HG02571 (cell line): ENCODE data around the gene CRB1.

ENCODE experiments used
- ATAC-seq: cut with Tn5 transposase; IDR thresholded peaks from one replicate; pipeline ENCODE4 v1.9.1; 2021; ENCODE audit warnings: mild to moderate bottlenecking, moderate library complexity; ENCODE audit not compliant: unreplicated experiment

The CRB1 gene

DNA sequence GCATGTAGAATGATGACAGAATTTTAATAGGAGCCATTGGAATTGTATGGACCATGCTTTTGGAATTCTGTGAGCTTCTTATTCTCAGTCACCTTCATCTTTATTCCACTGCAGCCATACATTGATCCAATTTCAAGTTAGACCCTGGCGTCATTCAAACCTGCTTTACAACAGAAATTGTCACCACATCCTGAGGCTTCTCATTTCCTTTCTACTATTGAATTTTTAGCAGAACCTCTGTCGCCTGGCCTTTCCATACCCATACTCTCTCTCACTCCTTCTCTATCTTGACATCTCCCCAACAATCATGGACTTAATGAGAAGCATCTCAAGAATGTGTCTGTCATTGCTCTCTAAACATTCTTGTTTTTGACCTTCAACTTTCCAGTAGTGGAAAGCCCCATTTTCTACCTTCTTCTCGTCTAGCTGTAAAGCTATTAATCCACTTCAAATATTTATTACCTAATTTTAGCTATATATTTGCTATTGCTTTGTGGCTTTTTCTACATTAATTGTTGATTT, 74.1 kb downstream of the CRB1 start:
- ATAC-seq: no peak

DNA sequence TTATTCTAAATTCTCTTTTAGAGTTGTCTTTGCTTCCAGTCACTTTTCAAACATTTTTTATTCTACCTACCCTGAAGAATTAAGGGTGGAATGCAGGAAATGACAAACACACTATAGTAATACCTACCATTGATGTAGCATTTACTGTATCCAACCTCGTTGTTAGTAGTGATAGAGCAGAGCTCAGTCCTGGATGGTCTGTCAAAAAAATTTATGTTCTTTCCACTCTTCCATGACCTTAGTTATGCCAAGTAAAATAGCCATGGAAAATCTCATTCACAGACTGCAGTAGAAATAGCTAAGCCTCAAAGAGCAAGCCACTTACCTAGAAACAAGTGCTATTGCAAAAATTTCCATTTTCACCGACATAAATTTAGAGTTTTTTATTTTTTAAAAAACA, 74.6 kb downstream of the CRB1 start:
- no peak for ATAC-seq

DNA sequence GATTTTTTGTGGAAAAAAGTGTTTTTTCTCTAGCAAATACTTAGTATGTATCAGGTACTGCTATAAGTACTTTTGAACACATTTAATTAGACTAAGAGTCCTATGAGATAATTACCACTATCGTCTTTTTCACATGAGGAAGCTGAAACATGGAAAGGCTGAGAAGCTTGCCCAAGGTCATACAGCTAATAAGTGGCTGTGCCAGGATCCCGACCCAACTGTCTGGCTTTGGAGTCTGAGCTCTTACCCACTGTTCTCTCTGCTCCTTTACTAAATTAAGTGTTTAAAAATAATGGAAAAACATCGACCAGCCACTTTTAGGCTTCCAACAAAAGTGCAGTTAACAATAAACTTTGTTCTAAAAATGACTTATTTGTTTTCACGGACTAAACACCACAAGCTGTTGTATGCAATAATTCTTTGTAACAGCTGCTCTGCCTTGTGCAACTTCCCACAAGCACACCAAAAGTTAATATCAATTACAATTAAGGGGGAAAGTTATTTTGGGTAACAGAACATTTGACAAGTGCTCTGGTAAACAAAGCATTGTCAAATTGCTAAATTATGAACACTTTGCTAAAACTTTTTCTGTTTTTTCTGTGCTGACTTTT, 75.7 kb downstream of the CRB1 start:
- ATAC-seq: no peak

DNA sequence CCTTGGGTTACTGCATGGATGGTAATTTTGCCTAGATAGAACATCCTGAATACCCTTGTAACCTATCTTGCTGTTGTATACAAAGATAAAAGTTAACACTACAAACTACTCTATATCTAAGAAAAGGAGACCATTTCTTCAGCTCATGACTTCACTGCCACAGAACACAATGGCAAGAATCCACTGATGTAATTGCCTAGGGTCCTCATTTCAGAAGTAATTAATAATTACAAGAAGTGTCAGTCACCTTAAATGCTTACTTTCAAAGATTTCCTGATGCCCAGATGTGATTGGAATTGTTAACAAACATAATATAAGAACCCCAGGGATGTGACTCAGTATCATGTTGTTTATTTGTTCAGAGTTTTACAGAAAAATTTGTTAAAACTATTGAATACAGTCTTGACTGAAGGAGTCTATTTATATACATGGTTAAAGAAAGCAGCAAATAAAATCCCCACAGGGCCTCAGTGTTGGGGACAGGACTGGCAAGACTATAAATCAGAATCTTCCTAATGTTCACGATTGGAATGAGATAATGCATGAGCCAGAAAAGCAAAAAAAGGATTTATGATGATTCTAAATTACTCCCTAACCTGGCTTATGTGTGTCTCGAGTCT, 83.9 kb downstream of the CRB1 start:
- no peak for ATAC-seq

DNA sequence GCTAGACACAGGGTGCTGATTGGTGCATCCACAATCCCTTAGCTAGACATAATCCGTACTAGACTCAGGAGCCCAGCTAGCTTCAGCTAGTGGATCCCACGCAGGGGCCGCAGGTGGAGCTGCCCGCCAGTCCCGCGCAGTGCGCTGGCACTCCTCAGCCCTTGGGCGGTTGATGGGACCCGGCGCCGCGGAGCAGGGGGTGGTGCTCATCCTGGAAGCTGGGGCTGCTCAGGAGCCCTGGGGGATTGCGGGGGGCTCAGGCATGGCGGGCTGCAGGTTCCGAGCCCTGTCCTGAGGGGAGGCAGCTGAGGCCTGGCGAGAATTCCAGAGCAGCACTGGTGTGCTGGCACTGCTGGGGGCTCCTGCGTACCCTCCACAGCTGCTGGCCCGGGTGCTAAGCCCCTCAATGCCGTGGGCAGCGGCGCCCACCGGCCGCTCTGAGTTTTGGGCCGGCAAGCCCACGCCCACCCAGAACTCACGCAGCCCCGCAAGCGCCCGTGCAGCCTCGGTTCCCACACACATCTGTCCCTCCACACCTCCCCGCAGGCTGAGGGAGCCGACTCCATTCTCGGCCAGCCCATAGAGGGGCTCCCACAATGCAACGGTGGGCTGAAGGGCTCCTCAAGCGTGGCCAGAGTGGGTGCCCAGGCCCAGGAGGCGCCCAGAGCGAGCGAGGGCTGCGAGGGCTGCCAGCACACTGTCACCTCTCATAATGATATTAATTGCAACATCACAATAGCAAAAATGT, 87.4 kb downstream of the CRB1 start:
- no peak for ATAC-seq

DNA sequence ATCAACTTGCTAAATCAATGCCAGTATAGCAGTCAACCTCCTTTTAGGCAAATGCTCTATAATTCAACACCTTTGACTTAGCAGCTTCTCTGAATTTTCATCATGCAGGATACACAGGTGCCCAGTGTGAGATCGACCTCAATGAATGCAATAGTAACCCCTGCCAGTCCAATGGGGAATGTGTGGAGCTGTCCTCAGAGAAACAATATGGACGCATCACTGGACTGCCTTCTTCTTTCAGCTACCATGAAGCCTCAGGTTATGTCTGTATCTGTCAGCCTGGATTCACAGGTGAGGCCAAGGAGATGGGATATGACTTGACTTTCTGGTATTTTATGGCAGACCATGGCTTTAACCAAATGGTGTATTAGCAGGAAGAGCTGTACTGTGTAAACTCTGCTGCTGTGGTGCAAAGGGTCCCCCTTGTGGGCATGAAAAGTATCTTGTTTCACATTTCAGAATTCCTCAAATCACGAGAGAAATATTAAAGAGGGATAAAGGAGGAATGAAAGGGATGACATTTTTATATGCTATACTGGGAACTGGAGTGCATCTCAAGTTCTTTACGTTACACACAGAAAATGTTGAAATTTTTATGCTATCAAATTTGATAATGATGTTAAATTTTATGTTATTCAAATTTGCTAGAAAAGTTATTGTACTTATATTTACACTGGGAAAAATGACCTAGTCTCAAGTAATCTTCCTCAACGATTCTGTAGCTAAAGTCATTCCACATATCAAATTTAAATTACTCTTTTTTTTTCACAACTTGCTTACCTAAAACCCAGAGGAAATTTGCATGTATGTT, 88.9 kb downstream of the CRB1 start:
- peak; percentile 67 for ATAC-seq

DNA sequence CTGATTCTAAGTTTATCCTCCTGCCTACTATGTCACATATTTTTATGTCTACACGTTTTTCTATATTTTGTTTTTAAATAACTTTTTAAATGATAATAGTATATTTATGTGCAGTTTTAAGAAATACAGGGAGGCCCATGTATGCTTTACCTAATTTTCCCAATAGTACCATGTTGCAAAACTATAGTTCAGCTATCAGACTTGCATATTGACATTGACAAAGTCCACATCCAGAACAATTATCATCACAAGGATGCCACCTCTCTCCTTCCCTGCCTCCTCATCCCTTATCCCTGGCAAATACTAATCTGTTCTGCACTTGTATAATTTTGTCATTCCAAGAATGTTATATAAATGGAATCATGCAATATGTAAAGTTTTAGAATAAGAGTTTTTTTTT, 90.9 kb downstream of the CRB1 start:
- ATAC-seq: no peak

DNA sequence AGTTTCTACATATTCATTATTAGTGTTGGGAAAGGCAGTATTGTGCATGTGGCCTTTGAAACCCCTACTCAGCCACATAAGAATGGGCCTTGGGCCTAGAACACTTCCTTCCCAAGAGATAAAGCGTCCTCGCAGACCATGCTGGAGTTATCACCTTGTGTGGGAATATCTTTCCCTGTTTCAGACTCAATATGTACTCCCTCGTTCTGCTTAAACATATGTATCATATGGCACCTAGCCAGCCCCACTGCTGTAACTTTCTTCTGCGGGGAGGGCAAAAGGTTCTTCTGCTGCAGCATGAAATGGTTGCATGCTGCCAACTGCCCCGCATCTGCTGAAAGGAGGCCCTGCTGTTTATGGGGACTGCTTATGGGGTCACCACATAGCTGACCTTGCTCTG, 92.0 kb downstream of the CRB1 start:
- ATAC-seq: no peak

DNA sequence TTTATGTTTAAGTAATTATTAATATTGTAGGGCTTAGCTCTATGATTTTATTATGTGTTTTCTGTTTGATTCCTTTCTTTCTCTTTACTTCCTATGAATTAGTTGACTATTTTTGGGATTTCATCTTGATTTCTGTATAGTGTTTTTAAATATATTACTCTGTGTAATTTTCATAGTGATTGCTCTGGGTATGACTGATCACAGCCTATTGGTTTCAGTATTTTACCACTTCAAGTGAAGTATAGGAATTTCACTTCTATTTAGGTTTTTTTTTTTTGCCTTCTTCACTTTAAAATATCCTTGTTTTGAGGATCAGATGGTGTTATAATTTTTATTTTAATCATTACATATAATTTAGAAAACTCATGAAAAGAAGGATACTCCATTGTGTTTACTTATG, 94.8 kb downstream of the CRB1 start:
- no peak for ATAC-seq

DNA sequence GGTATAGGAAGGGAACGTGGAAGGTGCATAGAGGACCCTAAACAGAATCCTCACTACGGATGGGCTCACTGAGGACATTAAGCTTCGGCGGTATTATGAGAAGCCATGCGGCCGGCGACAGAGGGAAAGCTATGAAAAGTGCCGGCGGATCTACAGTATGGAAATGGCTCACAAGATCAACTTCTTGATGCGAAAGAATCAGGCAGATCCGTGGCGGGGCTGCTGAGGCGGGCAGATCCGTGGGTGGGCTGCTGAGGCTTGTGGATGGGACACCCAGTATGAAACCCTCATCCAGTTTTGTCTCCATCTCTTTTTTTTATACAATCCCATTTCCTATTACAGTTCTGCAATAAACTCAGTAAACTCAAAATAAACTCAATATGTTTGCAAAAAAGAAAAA, 95.8 kb downstream of the CRB1 start:
- no peak for ATAC-seq

DNA sequence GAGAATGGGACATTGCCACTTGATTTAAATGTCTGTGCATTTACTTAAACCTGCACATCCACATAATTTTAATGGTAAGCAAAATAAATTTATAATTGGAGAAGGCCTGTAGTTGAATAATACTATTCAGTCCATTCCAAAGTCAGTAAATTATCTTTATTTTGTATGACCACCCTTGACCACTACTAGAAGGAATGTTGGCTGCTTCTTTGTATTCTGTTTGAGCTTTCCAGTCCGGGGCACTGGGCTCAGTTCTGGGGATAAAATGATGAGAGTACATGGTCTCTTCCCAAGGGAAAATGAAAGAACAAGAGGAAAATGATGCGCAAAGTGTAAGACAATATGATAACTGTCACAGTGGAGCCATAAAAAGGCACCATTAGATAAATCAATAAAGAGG, 98.9 kb downstream of the CRB1 start:
- ATAC-seq: no peak

DNA sequence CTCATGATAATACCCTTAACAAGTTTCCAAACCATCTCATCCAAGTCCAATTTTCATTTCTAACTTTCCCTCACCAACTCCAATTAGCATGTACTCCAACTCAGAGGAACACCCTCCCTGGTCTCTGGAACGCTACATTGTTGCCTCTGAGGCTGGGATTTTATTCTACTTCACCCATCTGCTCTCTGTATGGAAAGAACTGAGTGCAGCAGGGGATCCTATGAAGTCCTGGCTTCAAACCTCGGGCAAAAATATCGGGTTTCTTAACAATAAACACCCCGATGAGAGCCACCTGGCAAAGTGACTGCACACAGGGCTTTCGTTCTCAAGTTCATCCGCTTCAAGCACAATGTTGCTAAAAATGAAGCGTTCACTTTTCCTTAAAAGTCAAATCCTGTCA, 99.6 kb downstream of the CRB1 start:
- ATAC-seq: no peak

DNA sequence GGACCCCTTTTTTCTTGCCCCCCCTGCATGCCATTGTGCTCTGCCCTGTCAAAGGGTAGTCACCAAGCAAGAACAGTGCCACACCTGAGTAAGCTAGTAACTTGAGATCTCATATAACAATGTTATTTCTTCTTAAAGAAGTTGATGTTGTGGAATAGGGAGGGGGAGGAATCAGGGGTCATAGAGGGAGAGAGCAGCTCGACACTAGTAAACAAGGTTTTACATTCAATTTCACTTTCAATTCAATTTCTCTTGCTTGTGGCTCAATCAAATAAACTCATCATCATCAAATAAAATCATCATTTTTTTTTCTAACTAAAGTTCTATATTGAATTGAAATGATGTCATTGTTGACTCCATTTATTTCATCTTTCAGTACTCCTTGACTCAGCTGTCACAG, 106.4 kb downstream of the CRB1 start:
- ATAC-seq: no peak

DNA sequence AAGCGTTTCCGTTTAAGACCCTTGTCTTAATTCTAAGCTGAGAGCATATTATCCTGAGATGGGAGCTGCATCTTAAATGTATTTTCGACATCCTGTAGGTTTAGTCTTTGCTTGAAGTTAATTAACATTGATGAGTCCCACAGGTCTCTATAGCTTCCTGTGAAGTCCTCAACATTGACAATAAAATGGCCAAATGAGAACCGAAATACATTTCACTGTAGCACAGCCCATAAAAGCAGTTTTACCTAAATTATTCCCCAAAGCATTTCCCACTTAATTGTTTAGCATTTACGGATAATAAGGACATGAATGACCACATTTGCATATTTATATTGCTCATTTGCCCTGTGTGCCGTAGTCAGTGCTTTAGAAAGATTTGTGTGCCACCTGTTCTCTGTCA, 116.4 kb downstream of the CRB1 start:
- no peak for ATAC-seq

DNA sequence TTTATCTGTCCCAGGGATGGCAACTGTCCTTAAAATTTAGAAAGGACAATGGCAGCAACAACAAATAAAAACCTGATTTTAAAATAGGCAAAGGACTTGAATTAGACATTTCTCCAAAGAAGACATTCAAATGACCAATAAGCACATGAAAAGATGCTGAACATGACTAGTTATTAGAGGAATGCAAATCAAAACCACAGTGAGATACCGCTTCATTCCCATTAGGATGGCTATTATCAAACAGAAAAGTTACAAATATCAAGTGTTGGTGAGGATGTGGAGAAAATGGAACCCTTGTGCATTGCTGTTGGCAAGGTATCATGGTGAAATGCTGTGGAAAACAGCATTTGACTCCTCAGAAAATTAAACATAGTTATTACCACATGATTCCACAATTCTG, 120.7 kb downstream of the CRB1 start:
- no peak for ATAC-seq

DNA sequence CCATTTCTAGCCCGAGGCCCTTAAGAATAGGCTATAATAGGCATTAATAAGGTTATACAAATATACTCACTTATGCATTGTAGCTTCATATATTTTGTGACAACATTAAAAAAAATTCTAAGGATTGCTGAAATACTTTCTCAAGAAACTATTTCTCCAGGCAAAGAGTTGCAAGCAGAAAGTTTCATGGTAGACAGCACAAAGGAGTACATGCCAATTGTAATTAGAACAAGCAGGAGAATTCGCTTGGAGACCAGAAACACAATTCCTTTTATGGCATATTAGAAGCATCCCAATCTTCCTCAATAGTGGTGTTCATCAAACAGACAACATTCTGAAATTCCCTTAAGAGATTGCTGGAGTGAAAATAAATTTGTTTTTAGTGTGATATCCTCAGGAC, 122.8 kb downstream of the CRB1 start:
- no peak for ATAC-seq

DNA sequence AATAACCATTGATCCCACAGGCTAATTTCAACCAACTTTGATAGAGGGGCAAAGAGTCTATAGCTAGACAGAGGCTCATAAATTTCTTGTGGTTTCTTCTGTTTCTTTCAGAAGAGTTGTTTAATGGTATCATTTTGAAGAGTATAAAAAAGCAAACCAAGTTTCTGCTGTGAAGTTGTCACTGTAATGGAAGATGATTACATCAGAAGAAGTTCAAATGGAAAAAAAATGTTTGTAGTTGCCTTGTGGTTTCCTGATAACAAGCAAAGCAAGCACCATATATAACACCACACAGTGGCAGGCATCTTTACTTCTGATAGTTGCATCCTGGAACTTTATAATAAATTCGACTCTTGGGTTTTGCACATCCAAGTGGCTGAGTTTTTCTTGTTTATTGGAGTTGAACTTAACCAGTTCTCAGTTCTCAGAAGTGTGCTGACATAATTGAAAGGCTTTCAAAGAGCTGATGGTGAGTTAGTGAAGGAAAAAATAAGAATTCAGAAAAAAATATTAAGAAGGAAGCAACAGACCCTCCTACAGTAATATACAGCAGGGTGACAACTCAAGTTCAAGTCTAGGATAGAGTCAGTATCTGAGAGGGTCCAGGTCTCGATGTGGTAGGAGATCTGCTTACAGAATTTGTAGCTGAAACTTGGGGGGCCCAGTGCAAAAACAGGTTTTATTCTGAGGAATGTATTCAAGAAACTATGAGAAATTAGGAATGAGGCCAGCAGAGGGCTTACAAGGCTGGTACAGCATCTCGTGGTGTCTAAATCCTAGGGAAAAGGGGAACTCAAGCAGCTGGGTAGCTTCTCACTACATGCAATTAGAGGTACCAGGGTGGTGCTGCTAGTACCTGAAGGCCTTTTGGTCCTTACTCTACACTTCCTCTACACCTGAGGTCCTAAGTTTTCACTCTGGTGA, 123.5 kb downstream of the CRB1 start:
- ATAC-seq: no peak

DNA sequence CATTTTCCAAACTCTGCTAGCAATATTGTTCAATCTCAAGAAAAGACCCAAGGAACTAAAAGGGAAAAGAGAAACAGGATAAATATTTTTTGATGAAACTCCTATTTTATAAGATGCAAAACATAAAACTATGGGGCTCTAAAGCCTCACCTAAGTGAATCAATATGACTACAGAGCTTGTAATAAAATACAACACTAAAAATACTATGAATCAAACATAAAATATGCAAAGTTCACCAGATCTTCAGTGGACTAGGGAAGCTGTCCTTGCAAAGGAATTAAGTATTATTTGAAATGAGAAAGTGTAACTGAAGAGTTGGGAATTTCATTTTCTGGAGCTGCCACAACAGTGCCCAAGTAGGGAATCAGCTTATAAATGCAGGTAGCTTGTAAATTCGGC, 124.5 kb downstream of the CRB1 start:
- ATAC-seq: no peak

DNA sequence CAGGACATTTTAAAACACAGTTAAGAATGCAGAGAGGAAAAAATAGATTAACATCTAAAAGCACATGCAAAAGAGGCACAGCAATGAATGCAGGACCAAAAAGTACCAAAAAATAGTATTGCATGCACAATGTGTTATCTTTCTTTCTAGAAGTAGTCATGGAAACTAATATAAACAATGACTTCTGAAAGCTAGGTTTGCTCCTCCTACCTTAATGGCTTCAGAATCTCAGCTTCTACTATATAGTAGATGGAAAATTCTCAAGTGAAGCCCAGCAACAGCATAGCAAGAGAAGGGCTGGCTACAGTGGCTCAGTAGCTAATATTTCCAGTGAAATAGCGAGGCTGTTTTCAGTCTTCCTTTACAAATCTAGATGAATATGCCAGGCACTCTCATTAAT, 125.1 kb downstream of the CRB1 start:
- no peak for ATAC-seq

DNA sequence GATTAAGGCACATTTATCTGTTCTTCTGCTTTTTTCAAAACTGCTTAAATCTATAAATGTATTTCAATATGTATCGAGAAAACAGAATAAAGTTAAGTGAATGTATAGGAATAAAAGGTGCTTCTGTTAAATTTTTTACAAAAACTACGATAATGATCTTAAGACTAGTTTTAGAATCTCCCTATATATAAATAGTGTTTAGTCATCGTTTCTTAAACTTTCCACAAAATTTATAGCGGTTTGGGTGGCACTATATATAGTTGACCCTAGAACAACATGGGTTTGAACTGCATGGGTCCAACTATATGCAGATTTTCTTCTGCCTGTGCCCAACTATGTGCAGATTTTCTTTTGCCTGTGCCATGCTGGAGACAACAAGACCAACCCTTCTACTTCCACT, 125.7 kb downstream of the CRB1 start:
- ATAC-seq: no peak
